OCI-LY7 (cell line): ENCODE data around the gene STAG3. TPM values are rescaled to one million over a fixed set of nuclear protein-coding genes. Genes with fewer than 3 reads are reported as not detected.

Experiments
- BruUV-seq: library from RNA; stranded (reverse); fragments of 400-500 nt; replicated peaks from 2 replicates; lab custom pipeline; 2021; lab: Mats Ljungman, UMichigan
- CTCF ChIA-PET: fragments of 300-600 bp; sonication (Branson Sonifier 250); formaldehyde crosslinking; loops from one replicate; lab custom pipeline; 2022; ENCODE audit warnings: antibody characterized with exemption; ENCODE audit not compliant: unreplicated experiment; lab: Charles Lee
- POLR2A ChIA-PET: fragments of 300-600 bp; sonication (Branson Sonifier 250); formaldehyde crosslinking; loops from one replicate; lab custom pipeline; 2022; ENCODE audit warnings: antibody characterized with exemption; lab: Charles Lee
- DNase-seq: peaks from one replicate; pipeline ENCODE4 v3.0.0-alpha.2; 2015; ENCODE audit warnings: low spot score
- H2AFZ ChIP-seq: fragments of 200-600 bp; sonication (generic), shearing (Covaris generic); 2 replicates; pipeline ENCODE4 v1.6.1; 2014; ENCODE audit warnings: mild to moderate bottlenecking, antibody characterized with exemption, low read length, moderate library complexity
- H3K27ac ChIP-seq: fragments of 200-600 bp; sonication (generic); 2 replicates; pipeline ENCODE4 v1.5.1; 2014; ENCODE audit warnings: mixed run types, low read depth, mild to moderate bottlenecking, moderate library complexity, low read length, inconsistent platforms; ENCODE audit not compliant: poor library complexity, severe bottlenecking
- H3K36me3 ChIP-seq: fragments of 200-600 bp; sonication (generic); 2 replicates; pipeline ENCODE4 v1.6.1; 2014; ENCODE audit warnings: mild to moderate bottlenecking, antibody characterized with exemption, low read length, moderate library complexity, mixed read lengths; ENCODE audit not compliant: insufficient read depth
- H3K4me1 ChIP-seq: fragments of 200-600 bp; sonication (generic); 2 replicates; pipeline ENCODE4 v1.5.1; 2014; ENCODE audit warnings: mild to moderate bottlenecking, low read length; ENCODE audit not compliant: insufficient read depth, poor library complexity, severe bottlenecking
- H3K4me2 ChIP-seq: fragments of 200-600 bp; sonication (generic); 2 replicates; pipeline ENCODE4 v1.6.1; 2014; ENCODE audit warnings: mild to moderate bottlenecking, low read length
- H3K4me3 ChIP-seq: fragments of 200-600 bp; sonication (generic); 2 replicates; pipeline ENCODE4 v1.5.1; 2014; ENCODE audit warnings: mild to moderate bottlenecking, low read depth, low read length; ENCODE audit not compliant: poor library complexity, severe bottlenecking
- H3K79me2 ChIP-seq: fragments of 200-600 bp; sonication (generic); 2 replicates; pipeline ENCODE4 v1.6.1; 2016; ENCODE audit warnings: low read depth, mild to moderate bottlenecking, low read length, moderate library complexity, mixed read lengths; ENCODE audit not compliant: insufficient read depth
- H3K9me2 ChIP-seq: fragments of 200-600 bp; sonication (generic); 2 replicates; pipeline ENCODE4 v1.6.1; 2016; ENCODE audit warnings: mild to moderate bottlenecking, low read length, mixed read lengths; ENCODE audit not compliant: insufficient read depth
- H3K9me3 ChIP-seq: fragments of 200-600 bp; sonication (generic); 2 replicates; pipeline ENCODE4 v1.6.1; 2014; ENCODE audit warnings: mild to moderate bottlenecking, mixed run types, low read length, mixed read lengths
- H4K20me1 ChIP-seq: fragments of 200-600 bp; sonication (generic); 2 replicates; pipeline ENCODE4 v1.6.1; 2014; ENCODE audit warnings: mild to moderate bottlenecking, antibody characterized with exemption, low read length, moderate library complexity, mixed read lengths; ENCODE audit not compliant: insufficient read depth
- EZH2phosphoT487 ChIP-seq: fragments of 200-600 bp; sonication (generic); IDR thresholded peaks from 2 replicates; pipeline ENCODE4 v1.6.1; 2018; ENCODE audit warnings: low read depth, borderline replicate concordance, mild to moderate bottlenecking, mixed run types, antibody characterized with exemption, low read length, moderate library complexity, mixed read lengths
- intact Hi-C: fragments of 100-400 bp; cut with micrococcal nuclease; formaldehyde crosslinking; loops from one replicate; pipeline ENCODE4 v1.10.0; 2022; ENCODE audit not compliant: unreplicated experiment
- total RNA-seq, 2 experiments: library from RNA; depleted of rRNA in 1 of 2; stranded (reverse); fragments of >200 nt in 1 of 2; shearing (Covaris generic) in 1 of 2; gene quantifications; 2 replicates each; pipeline ENCODE4 v1.2.3, GENCODE V29; 2014 to 2022
- TF ChIP-seq, protein P1 (sequence below): fragments of 200-600 bp; sonication (generic); conservative IDR thresholded peaks from 2 replicates; pipeline ENCODE4 v1.5.1; 2014; ENCODE audit warnings: mild to moderate bottlenecking, antibody characterized with exemption, low read length, moderate library complexity, mixed read lengths

Gene STAG3
- total RNA-seq, 2 experiments from 2014 or later: 70.2 to 82.8 TPM

DNA sequence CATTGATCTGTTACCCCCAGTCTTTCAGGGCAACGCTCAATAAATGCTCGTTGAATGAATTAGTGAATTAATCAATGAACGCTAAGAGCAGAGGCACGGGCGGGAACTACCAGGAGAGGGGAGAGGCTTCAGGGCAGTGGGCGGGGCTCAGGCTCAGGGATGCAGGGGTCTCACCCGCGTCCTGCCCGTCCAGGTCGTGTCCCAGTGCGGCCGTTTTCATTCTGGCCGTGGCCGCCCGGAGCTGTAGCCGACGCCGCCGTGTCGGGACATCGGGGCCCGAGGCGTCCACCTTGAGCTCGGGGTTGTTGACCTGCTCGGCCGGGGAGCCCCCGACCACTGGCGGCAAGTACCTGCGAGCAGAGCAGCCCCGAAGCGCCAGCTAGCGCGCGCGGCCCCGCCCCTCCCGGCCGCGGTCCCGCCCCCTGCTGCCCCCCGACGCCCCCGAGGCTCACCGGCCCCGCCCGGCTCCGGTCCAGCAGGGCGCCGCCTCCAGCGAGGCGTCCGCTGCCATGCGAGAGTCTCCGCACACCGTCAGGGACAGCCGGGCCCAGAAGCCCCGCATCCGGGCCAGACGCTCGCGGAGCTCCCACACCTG lies 6.5 kb upstream of the STAG3 start:
- no peak for TF ChIP-seq EZH2phosphoT487
- TF ChIP-seq, protein P1, sequence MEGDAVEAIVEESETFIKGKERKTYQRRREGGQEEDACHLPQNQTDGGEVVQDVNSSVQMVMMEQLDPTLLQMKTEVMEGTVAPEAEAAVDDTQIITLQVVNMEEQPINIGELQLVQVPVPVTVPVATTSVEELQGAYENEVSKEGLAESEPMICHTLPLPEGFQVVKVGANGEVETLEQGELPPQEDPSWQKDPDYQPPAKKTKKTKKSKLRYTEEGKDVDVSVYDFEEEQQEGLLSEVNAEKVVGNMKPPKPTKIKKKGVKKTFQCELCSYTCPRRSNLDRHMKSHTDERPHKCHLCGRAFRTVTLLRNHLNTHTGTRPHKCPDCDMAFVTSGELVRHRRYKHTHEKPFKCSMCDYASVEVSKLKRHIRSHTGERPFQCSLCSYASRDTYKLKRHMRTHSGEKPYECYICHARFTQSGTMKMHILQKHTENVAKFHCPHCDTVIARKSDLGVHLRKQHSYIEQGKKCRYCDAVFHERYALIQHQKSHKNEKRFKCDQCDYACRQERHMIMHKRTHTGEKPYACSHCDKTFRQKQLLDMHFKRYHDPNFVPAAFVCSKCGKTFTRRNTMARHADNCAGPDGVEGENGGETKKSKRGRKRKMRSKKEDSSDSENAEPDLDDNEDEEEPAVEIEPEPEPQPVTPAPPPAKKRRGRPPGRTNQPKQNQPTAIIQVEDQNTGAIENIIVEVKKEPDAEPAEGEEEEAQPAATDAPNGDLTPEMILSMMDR: no peak
- DNase-seq: peak; percentile 38
- Histone ChIP-seq H3K9me3 (no peaks in the 10 kb centered on the region), H3K36me3 (peaks cover 9% of the 10 kb centered on the region; the same call in 1 of the 2 replicates), H3K4me1 (peaks cover 78% of the 10 kb centered on the region), H3K79me2 (no peaks in the 10 kb centered on the region), H3K4me3 (peak overlapping the region; percentile 57), H3K9me2 (no peaks in the 10 kb centered on the region), H4K20me1 (no peaks in the 10 kb centered on the region), H3K27ac (no peak overlapping the region), H3K4me2 (peak overlapping the region; percentile 65), H2AFZ (no peak overlapping the region)
- intact Hi-C loops: no loop called here
- ChIA-PET CTCF (interaction anchor here (1.0 kb wide), 1 partner anchor 33 kb away, joined by 4 read pairs; no protein-coding TSS in a partner anchor), POLR2A (interaction anchor here (0.6 to 1.3 kb wide), 4 partner anchors 8 to 38 kb away, joined by 3 to 5 read pairs (median 4); partner anchors contain the start of gene LAMTOR4)
- BruUV-seq: no TSS peak

DNA sequence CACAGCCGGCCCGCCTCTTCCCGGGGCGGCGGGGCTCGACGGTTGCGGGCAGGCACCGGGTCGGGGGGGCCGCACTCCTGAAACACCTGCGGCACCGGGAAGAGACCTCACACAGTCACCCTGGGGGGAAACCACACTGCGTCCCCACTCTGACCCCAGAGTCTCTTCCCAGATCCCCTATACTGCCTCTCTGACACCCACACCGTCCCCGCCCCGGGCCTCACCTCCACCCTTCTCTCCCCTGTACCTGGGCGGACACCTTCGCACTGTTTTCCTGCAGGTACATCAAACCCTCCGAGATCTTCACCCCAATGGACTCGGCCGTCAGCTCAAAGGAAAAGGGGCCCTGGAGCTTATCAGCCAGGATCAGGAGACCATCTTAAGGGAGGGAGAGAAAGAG lies 5.9 kb upstream of the STAG3 start:
- no peak for DNase-seq
- H2AFZ ChIP-seq: no peak overlapping the region
- no TSS peak for BruUV-seq
- peak overlapping the region; percentile 57 for H3K4me3 ChIP-seq
- TF ChIP-seq EZH2phosphoT487: no peak
- TF ChIP-seq, protein P1: no peak
- H3K9me3 ChIP-seq: no peaks in the 10 kb centered on the region
- H3K79me2 ChIP-seq: peaks cover 6% of the 10 kb centered on the region; the same call in 1 of the 2 replicates
- H3K36me3 ChIP-seq: peaks cover 9% of the 10 kb centered on the region; the same call in 1 of the 2 replicates
- POLR2A ChIA-PET: interaction anchor here (0.6 to 1.3 kb wide), 4 partner anchors 9 to 225 kb away, joined by 3 to 5 read pairs (median 4); no protein-coding TSS in a partner anchor
- CTCF ChIA-PET: interaction anchor here (1.0 kb wide), 1 partner anchor 33 kb away, joined by 4 read pairs; no protein-coding TSS in a partner anchor
- intact Hi-C loops: no loop called here
- no peak overlapping the region for H3K27ac ChIP-seq
- H3K4me2 ChIP-seq: peak overlapping the region; percentile 65
- no peaks in the 10 kb centered on the region for H4K20me1 ChIP-seq
- peaks cover 81% of the 10 kb centered on the region for H3K4me1 ChIP-seq
- H3K9me2 ChIP-seq: no peaks in the 10 kb centered on the region
